8988T (cell line): ENCODE data around the gene KRAS.
"Not testable (repeated sequence)": the region's sequence is repeated elsewhere in the genome, so short reads cannot be mapped to it uniquely, and the experiment has no call there.

Experiments used
- DNase-seq: peaks from one replicate; pipeline ENCODE4 v3.0.0; 2011

The KRAS gene

DNA sequence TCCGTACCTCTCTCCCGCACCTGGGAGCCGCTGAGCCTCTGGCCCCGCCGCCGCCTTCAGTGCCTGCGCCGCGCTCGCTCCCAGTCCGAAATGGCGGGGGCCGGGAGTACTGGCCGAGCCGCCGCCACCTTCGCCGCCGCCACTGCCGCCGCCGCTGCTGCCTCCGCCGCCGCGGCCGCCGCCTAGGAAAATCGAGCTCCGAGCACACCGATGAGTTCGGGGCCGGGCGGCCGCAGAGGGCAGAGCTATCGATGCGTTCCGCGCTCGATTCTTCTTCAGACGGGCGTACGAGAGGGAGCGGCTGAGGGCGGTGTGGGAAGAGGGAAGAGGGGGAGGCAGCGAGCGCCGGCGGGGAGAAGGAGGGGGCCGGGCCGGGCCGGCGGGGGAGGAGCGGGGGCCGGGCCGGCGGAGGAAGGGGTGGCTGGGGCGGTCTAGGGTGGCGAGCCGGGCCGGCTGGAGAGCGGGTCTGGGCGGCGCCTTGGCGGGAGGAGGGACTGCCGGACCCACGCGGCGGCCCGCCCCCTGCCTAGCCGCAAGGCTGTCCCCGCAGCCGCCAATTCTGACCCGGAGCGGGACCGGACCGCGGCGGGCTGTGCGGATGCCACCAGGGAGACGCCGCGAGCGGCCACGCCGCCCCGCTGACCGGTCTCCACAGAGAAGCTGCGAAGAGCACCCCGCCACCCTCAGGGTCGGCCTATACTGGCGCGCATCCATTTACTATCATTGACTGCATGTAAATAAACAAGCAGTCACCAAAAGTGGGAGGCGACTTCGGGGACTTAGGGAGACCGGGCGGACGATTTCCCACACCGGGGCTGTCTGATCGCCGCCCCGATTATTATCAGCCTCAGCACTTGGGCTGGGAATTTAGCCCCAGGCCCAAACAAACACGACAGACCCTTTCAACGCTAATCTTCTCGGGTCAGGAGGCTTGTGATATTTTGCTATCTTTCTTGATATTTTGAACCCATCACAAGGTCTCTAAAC is at the start of gene KRAS:
KRAS (minus strand) TSS at position 186 of the 987 bp plus-strand sequence.
- peak; percentile 64 for DNase-seq

DNA sequence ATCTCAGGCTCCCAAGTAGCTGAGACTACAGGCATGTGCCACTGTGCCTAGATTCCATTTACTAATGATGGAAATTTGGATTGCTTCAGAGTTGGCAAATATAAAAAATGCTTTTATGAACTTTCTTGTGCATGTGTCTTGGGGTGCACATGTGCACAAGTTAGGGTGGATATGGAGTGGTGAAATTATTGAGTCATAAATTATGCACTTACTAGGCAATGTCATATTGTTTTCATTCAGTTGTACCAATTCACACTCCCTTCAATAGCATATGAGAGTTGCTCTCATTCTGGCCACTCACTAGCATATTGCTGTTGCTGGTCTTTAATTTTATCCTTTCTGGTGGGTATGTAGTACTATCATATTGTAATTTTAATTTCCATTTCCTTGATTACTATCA is 45.7 kb upstream of the KRAS start:
- DNase-seq = no peak

DNA sequence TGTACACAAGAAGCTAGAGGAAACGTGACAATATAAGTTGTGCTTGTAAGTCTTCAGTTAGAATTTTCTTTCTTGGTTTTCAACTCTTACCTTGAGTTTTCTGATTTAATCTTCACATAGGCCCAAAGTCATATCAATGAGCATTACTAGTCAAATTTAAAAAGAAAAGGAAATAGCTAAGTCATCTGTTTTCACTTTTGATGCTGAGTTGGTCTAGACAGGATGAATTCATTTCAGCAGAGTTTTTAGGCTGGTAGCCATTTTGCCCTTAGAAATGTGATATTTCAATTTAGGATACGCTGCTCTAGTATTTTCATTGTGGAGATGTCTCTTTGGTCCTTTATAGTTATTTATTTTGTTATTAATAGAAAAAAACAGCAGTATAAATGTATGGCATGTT is 44.6 kb upstream of the KRAS start:
- no peak for DNase-seq

DNA sequence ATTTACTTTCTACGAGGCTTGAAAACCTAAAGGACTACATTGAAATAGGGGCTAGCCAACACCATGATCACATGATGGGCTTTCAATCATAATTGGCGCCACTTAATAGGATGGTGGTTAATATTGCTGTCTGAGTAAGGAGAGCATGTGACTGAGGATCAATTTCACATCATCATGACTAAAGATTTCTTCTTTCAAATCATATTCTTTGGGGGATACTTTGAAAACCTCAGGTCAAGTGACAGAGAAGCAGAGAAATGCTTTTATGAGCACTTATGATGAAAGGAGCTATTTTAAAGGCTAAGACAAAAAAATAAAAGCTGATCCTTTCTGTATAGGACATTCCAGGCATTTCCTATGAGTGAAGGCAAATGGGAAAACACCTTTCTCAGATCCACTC is 42.9 kb upstream of the KRAS start:
- DNase-seq = no peak

DNA sequence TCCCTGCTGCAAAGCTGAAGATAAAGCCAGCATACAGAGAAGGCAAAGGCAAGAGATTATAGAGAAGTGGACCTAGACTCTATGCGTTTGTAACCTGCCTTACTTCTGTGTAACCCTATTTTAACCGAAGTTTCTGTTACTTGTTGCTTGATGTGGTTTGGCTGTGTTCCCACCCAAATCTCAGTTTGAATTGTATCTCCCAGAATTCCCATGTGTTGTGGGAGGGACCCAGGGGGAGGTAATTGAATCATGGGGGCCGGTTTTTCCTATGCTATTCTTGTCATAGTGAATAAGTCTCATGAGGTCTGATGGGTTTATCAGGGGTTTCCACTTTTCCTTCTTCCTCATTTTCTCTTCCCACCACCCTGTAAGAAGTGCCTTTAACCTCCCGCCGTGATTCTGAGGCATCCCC is 42.1 kb upstream of the KRAS start:
- DNase-seq = not testable (repeated sequence)

DNA sequence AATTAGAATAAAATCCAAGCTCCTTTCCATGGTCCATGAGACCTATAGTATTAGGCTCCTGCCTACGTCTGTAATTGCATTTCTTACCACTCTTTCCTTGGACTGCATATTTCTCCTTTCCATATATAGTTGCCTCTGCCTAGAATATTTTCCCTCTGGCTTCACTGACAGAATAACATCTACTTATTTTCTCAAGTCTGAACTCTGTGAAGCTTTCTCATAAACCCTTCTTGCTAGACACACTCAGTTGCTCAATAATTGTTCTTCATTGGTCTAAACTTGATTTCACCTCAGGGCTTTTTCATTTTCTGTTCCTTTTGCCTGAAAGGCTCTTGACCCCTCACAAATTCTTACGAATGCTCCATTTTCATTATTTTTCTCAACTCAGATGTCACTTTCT is 36.9 kb upstream of the KRAS start:
- DNase-seq = no peak

DNA sequence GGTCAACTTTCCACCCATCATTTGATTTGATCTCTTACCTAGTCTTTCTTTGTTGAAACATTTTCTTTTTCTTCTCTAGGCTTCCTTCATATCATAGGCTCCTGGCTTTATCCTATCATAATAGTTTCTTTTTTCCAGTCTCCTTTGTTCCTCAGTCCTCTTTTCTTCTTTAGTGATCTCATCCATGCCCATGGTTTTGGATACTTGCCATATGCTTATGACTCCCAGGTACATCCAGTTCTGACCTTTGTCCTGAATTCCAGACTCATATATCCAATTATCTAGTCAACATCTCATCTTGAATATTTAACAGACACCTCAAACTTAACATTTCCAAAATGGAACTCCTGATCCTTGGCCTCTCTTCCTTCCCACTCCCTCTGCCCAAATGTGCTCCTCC is 36.1 kb upstream of the KRAS start:
- no peak for DNase-seq

DNA sequence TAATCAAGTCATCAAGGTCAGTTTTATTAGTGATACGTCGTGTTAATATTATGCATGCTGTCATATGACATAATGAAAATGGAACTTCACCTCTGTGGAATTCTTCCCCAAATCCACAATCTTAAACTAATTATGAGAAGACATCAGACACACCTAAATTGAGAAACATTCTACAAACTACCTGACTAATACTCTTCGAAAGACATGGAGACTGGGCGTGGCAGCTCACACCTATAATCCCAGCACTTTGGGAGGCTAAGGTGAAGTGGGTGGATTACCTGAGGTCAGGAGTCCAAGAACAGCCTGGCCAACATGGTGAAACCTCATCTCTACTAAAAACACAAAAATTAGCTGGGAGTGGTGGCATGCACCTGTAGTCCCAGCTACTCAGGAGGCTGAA is 33.3 kb upstream of the KRAS start:
- no peak for DNase-seq

DNA sequence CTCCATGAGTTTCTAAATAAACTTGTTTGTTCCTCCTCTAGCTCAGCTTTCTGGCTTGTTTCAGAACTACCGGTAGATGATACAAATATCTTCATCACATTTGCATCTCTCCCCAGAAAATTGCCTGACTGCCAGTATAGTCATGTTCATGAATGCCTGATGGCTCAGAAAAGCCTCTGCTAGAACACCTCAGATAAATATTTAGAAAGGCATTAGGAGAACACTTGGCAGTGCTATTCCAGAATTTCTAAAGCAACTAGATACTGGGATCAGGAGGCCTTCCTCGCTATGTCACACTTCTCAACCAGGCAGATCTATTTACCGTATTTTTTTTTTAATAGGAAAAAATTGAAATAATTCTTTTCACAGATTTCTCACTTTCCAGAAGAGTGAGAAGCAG is 32.3 kb upstream of the KRAS start:
- no peak for DNase-seq

DNA sequence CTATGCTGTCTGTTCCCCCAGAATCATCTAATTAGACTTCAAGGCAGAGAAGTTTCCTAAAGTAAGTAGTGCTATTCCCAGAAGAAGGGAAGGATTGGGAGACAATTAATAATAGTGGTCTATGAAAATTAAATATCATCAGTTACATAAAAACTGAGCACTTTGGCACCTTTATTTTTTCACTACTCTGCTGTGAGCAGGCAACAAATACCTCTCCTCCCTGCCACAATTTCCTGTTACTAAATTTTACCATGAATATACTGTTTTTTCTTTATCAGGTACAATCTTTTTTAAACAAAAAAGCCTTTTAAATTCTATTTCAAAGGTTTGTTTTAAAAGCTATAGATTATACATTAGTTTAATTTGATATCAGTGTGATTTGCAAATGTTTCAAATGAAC is 29.4 kb upstream of the KRAS start:
- DNase-seq = no peak

DNA sequence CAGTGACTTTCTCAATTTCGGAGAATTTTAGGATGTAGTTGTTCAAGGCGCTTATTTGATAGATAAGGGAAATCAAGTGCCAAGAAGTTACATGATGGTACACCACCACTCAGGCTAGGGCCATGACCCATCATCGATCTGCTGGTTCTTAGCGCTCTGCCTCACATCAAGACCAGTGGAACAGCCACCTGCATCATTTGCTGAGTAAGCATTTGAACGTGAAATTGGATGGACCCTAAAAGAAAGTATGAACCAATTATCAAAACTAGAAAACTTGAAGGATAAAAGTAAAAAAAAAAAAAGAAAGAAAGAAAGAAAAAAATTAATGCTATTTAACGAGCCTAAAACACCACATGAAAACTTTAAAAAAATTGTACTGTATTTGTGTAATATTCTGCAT is 27.5 kb upstream of the KRAS start:
- DNase-seq = no peak

DNA sequence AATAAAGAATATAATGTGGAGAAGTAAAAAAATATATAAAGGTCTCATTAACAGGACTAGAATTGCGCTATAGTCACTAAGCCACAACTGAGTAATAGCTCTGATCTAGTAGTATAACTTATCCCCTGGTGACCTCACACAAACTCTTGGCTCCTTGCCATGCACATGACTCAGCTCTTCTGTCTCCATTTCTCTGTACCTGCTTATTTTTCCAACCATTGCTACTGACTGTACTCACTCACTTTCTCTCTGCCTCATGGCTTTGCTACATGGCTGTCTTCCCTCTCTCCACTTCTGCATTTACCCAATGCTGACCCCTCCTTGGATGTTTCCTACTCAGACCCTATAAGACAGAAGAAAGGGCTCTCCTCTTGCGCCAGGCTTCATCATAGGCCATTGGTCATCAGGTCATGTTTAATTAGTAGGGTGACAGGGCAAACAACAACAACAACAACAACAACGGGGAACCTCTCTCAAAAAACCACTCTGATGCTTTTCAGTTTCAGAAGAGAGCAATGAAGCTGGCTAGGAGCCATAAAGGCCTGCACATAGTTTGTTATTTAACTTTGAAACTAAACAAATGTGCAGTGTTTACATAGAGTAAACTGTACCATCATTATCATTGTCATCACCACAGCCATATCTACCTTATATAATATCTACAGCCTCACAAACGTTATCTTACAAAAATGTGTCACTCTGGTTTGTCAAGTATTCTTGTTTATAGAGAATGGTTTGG is 25.6 kb upstream of the KRAS start:
- no peak for DNase-seq

DNA sequence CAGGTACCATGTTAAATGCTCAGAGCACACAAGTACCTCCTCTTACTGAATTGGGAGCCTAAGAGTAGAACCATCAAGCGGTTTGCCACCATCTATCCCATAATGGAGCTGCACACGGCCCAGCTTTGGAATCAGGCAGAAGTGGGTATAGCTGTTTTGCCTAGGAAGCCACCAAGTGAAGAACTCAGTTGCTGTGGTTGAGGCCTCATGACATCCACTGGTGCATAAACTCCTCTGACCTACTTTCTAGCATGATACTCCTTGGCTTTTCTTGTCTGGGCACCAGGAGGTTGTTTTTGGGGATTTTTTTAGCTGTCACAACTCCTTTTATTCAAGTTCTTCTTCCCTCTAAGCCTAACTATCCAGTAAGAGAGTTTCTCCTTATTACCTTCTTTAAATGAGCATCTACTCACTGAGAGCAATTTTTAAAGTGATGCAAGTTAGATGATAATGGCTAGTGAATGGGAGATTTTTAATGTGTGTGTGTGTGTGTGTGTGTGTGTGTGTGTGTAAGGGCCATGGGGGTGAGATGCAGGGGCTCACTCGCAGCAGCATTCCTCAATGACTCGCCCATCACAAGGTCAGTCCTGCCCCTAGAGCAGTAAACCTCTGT is 20.9 kb upstream of the KRAS start:
- DNase-seq = no peak

DNA sequence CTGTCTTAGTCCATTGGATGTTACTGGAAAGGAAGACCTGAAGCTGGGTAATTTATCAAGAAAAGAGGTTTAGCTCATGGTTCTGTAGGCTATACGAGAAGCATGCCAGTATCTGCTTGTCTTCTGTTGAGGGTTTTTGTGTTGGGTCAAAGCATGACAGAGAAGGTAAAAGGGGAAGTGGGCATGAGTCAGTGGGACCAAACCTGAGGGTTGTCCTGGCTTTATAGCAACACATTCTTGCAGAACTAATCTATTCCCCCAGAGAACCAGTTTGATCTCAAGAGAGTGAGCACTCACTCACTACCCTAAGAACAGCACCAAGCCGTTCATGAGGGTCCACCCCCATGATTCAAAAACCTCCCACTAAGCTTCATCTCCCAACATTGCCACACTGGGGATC is 19.0 kb upstream of the KRAS start:
- no peak for DNase-seq

DNA sequence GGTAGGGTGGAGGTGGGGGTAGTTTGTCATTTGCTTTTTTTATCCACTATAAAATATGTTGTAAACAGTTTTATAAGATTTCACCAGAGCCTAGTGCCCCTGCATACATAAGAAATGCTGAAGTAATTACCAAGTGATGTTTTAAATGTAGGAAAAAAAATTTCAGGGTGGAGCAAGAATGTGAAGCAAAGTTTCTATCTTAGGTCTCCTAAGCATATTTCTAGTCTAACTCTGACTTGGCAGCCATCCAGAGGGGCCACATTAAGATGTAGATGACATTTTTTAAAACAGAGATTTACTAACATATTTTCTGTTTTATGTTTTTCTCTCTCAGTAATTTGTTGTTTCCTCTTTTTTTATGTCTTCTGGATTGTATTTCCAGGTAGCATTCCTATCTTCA is 15.8 kb upstream of the KRAS start:
- no peak for DNase-seq

DNA sequence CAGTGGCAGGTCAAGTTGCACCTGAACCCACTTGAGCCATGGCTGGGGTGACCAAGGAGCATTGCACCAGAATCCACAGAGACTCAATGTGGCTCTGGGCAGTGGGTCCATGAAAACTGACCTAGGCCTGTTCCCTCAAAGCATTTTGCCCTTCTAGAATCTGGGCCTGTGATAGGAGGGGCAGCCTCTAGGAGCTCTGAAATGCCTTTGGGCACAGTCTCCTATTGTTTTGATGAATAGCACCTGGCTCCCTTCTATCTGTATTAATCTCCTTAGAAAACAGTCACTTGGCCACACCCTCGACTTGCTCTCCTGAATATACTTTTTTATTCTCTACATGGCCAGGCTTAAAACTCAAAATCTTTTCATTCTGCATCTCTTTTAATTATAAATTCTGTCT is 14.1 kb upstream of the KRAS start:
- DNase-seq = no peak

DNA sequence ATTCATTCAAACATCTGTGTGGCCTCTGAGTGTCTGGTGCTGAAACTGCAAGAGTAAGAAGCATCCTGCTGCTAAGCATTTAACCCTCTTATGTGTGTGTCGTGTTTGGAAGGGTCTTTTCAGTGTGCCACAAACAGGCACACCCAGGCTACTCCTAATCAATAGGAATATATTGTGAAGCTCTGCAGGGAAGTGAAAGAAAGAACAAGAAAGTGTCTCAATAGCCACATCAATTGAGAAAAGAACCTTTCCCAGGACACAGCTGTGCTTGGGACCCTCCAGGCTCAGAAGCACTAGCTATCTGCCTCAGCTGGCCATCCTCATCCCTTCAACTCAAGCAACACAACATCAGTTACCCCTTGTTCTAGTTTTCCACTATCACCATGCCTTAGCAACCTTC is 13.4 kb upstream of the KRAS start:
- no peak for DNase-seq

DNA sequence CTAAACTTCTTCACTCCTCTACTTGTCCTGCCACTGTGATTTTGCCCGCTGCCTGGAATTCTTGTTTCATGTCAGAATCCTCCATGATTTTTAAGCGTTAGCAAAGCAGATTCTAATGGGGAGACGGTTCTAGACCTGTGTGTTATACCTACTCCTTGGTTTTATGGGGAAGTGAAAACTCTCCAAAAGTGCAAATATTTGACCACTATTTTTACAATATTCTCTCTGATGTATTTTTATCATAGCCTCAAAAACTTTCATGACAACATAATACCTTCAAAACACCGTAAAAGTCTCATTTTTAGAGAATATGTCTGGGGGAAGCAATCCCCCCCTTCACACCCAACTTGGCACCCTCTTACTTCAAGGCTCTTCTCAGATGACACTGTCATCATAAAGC is 12.9 kb upstream of the KRAS start:
- DNase-seq = no peak

DNA sequence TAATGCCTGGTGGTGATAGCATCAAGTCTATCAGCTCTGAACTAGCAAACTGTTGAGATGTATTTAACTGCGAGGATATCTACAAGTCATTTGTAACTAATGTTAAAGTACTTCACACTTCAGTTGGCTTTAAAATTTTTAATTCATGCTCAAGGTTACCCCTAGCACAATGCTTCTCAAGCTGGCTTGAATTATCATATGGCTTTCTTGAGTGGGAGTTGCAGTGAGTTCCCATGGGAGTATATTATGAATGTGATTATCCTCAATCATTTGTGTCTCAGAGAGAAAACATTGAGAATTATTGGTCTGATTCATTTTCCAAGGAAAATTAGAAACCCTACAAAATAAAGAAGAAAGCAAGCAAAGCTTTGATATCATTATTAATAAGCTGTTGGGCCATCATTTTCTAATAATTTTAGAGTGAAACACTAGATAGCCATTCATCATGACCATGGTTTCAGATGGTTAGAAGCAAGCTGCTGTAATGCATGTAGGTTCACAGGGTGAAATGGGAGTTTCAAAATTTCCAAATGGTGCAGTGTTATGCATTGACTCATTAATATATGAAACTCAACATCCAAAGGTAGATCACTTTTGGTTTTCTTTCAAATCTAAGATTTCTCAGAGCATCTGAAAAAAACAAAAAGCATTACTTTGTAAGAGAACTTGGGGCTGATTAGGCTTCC is 11.8 kb upstream of the KRAS start:
- no peak for DNase-seq

DNA sequence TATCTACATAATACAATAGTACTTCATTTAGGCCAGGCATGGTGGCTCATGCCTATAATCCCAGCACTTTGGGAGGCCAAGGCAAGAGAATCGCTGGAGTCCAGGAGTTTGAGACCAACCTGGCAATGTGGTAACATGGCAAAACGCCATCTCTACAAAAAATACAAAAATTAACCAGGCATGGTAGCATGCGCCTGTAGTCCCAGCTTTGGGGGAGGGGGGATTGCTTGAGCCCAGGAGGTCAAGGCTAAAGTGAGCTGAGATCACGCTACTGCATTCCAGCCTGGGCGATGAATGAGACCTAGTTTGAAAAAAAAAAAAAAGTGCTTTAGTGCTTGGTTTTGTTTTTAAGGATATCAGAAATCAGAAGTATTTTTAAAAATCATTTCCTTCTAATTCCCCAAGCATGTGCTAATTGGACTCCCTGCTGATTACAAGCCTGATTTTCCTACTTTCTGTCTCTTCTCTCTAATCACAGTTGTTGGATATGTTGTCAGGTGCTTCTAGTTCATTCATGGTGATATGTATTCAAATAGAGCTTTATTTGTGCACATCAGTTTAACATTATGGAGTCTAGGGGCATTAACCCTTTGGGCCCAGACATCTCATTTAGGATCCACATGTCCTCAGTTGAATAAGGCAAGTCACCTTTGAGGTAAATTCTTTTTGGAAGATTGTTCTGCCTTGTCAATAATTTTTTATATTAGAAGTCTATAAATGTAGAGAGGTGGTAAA is 7.0 kb upstream of the KRAS start:
- DNase-seq = no peak

DNA sequence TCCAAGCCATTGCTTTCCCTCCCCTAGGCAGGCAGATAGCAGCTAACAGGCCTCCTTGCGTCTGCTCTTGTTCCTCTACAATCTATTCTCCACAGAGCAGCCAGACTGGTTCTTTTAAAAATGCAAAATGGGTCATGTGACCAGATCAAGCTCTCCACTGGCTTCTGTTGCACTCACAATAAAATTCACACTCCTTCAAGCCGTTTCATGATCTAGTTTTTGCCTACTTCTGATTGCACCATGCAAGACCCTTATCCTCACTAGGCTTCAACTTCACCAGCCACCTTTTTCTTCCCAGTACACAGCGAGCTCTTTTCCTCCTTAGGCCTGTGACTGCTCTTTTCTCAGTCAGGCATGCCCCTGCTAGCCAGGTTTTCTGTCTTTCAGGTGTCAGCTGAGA is 6.1 kb upstream of the KRAS start:
- DNase-seq = no peak

DNA sequence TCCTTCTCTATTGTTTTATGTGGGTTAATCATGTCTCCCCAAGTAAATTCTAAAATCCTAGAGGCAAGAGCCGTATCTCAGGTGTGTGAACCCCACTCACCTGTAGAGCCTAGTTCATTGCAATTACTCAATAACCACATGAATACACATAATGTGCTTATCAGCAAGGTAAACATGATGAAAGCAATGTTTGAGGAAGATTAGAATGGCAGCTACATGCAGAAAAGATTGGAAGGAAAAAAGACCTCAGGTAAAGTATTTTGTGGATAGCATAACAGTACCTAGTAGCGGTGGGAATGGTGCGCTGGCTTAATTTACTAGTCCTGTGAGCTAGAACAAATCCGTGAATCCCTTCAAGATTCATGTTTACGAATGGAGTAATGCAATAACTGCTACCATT is 5.3 kb upstream of the KRAS start:
- no peak for DNase-seq
